ENCODE measurements around the gene KRTAP19-5. TPM values are rescaled to one million over a fixed set of nuclear protein-coding genes. Genes with fewer than 3 reads are reported as not detected.

KRTAP19-5 gene
- total RNA-seq, 4 donors from 2014 or later = 20.8 to 130 TPM; not detected in 2

DNA sequence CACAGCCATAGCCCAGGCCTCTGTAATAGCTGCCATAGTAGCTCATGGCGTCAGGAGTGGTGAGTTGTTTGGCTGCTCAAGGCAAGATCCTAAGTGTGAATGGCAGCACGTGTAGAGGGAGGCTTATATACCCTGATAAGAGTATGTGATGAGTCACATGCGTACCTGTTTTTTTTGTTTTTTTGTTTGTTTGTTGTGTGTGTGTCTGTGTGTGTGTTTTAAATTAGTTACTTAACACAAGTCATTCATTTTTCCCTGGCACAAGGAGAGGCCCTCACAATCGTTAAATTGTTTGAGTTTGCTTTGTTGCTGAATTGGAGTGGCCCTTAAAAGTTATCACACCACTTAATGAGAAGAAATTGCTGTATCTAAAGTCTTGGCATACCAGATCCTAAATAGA lies 4.9 kb downstream of the KRTAP19-5 start, which contains the start of gene KRTAP19-4:
KRTAP19-4 (minus strand) TSS at position 101 of the 400 bp plus-strand sequence; CDS start at position 46, 55 bp downstream.
- no peaks in the 10 kb centered on the region for H3K4me1 ChIP-seq
- TF ChIP-seq EP300 (IDR thresholded peaks at IDR 0.05) (no peak), POLR2A (IDR thresholded peaks at IDR 0.05) (no peak)
- TF ChIP-seq, protein P1, sequence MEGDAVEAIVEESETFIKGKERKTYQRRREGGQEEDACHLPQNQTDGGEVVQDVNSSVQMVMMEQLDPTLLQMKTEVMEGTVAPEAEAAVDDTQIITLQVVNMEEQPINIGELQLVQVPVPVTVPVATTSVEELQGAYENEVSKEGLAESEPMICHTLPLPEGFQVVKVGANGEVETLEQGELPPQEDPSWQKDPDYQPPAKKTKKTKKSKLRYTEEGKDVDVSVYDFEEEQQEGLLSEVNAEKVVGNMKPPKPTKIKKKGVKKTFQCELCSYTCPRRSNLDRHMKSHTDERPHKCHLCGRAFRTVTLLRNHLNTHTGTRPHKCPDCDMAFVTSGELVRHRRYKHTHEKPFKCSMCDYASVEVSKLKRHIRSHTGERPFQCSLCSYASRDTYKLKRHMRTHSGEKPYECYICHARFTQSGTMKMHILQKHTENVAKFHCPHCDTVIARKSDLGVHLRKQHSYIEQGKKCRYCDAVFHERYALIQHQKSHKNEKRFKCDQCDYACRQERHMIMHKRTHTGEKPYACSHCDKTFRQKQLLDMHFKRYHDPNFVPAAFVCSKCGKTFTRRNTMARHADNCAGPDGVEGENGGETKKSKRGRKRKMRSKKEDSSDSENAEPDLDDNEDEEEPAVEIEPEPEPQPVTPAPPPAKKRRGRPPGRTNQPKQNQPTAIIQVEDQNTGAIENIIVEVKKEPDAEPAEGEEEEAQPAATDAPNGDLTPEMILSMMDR (IDR thresholded peaks at IDR 0.05) = no peak
- H3K36me3 ChIP-seq = no peaks in the 10 kb centered on the region
- no peaks in the 10 kb centered on the region for H3K27me3 ChIP-seq
- 81% methylated on average over 4 of the region's 4 CpGs for WGBS
- no peaks in the 10 kb centered on the region for H3K9me3 ChIP-seq
- no peak within 1 kb of the TSS for H3K27ac ChIP-seq
- DNase-seq (ENCODE audit: low spot score in 2 of 2) = no peak
- H3K4me3 ChIP-seq = no peak within 1 kb of the TSS

DNA sequence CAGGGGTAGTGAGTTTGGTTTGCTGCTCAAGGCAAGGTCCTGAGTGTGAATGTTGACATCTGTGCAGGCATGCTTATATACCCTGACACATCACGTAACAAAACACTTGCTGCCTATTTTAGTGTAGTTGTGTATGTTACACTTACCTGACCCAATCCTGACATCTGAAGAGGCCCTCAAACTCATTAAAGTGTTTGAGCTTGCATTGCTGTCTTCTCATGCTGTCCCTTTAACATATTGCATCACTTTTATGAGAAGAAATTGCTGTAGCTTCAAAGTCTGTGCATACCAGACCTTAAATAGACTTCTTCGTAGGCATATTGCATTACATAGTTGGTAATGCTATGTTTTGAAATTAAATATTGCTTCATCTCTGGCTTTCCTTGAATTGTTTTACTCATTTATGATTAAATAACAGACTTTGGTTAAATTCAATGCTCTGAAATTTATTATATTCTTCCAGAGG lies 9.9 kb downstream of the KRTAP19-5 start, which contains the start of gene KRTAP19-3:
KRTAP19-3 (minus strand) TSS at position 51 of the 466 bp plus-strand sequence. CDS start 56 bp downstream, outside the sequence.
- DNase-seq (ENCODE audit: low spot score in 2 of 2) = no peak
- 69% methylated on average over 2 of the region's 2 CpGs for WGBS
- H3K4me1 ChIP-seq = no peaks in the 10 kb centered on the region
- H3K36me3 ChIP-seq = no peaks in the 10 kb centered on the region
- no peak within 1 kb of the TSS for H3K27ac ChIP-seq
- H3K4me3 ChIP-seq = no peak within 1 kb of the TSS
- H3K27me3 ChIP-seq = no peaks in the 10 kb centered on the region
- H3K9me3 ChIP-seq = no peaks in the 10 kb centered on the region
- TF ChIP-seq EP300 (IDR thresholded peaks at IDR 0.05) (no peak), POLR2AphosphoS5 (IDR thresholded peaks at IDR 0.05) (no peak), POLR2A (IDR thresholded peaks at IDR 0.05) (no peak)
- TF ChIP-seq, protein P1 (IDR thresholded peaks at IDR 0.05) = no peak

DNA sequence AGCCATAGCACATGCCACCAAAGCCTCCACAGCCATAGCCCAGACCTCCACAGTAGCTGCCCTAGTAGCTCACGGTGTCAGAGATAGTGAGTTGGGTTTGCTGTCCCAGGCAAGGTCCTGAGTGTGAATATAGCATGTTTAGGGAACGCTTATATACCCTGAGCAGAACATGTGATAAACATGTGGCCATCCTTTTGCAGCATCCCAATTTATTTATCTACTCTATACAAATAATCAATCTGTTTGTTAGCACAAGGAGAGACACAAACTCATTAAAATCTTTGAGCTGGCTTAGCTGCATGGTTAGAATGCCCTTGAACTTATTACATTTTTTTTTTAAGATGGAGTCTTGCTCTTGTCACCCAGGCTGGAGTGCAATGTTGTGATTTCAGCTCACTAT lies 14.6 kb downstream of the KRTAP19-5 start, which contains the start of gene KRTAP19-2:
KRTAP19-2 (minus strand) TSS at position 101 of the 400 bp plus-strand sequence; CDS start at position 13, 88 bp downstream.
- no peak for TF ChIP-seq EP300 (IDR thresholded peaks at IDR 0.05)
- TF ChIP-seq, protein P1 (IDR thresholded peaks at IDR 0.05) = no peak
- no peak for TF ChIP-seq POLR2A (IDR thresholded peaks at IDR 0.05)
- TF ChIP-seq POLR2AphosphoS5 (IDR thresholded peaks at IDR 0.05) = no peak
- H3K36me3 ChIP-seq = no peaks in the 10 kb centered on the region
- no peak within 1 kb of the TSS for H3K27ac ChIP-seq
- no peak within 1 kb of the TSS for H3K4me3 ChIP-seq
- DNase-seq (ENCODE audit: low spot score in 2 of 2) = no peak
- H3K27me3 ChIP-seq = no peaks in the 10 kb centered on the region
- WGBS = 90% methylated on average over 2 of the region's 2 CpGs
- peaks cover 7% of the 10 kb centered on the region for H3K9me3 ChIP-seq
- H3K4me1 ChIP-seq = no peaks in the 10 kb centered on the region

DNA sequence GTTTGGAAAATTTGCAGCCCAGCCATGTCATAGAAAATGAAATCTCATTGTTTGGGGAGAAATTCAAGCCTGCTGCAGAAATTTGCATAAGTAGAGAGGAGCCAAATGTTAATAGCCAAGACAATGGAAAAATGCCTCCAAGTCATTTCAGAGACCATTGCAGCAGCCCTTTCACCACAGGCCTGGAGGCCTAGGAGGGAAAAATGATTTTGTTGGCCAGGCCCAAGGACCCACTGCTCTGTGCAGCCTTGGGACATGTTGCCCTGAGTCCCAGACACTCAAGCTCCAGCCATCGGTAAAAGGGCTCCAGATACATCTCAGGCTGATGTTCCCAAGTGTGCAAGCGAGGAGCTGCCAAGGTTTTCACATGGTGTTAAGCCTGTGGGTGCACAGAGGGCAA lies 15.8 kb downstream of the KRTAP19-5 start:
- H3K9me3 ChIP-seq = peaks cover 7% of the 10 kb centered on the region
- H3K36me3 ChIP-seq = no peaks in the 10 kb centered on the region
- no peak for DNase-seq (ENCODE audit: low spot score in 2 of 2)
- H3K27ac ChIP-seq = no peak overlapping the region
- WGBS = 82% methylated on average over 2 of the region's 2 CpGs
- no peak overlapping the region for H3K4me3 ChIP-seq
- no peaks in the 10 kb centered on the region for H3K4me1 ChIP-seq
- H3K27me3 ChIP-seq = no peaks in the 10 kb centered on the region
- TF ChIP-seq EP300 (IDR thresholded peaks at IDR 0.05) = no peak
- TF ChIP-seq, protein P1 (IDR thresholded peaks at IDR 0.05) = no peak
- TF ChIP-seq POLR2AphosphoS5 (IDR thresholded peaks at IDR 0.05) = no peak
- no peak for TF ChIP-seq POLR2A (IDR thresholded peaks at IDR 0.05)

DNA sequence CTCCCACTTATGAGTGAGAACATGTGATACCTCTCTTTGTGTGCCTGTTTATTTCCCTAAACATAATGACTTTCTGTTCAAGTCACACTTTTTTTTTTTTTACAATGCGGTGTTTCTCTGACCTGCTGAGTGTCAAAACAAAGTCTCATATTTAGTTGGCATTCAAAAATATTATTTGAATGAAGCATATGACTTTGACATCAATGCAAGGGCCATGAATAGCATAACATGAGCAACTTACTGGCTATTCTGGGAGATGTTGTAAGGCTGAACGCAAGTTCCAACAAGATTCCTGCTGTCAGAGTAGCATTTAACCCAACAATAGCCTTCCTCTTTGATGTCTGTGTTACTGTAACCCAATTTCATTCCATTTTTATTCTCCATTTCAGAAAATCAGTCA lies 19.8 kb downstream of the KRTAP19-5 start:
- H3K36me3 ChIP-seq = no peaks in the 10 kb centered on the region
- DNase-seq (ENCODE audit: low spot score in 2 of 2) = no peak
- no peaks in the 10 kb centered on the region for H3K27me3 ChIP-seq
- TF ChIP-seq POLR2A (IDR thresholded peaks at IDR 0.05) (no peak), EP300 (IDR thresholded peaks at IDR 0.05) (no peak), POLR2AphosphoS5 (IDR thresholded peaks at IDR 0.05) (no peak)
- TF ChIP-seq, protein P1 (IDR thresholded peaks at IDR 0.05) = no peak
- no peak overlapping the region for H3K4me3 ChIP-seq
- 49% methylated on average over 2 of the region's 2 CpGs for WGBS
- no peak overlapping the region for H3K27ac ChIP-seq
- peaks cover 7% of the 10 kb centered on the region for H3K9me3 ChIP-seq
- no peaks in the 10 kb centered on the region for H3K4me1 ChIP-seq

Data from suprapubic skin (tissue), 4 donors.